B cell (primary cell): ENCODE data around the gene PPP1R8.
"Not testable (repeated sequence)": the region's sequence is repeated elsewhere in the genome, so short reads cannot be mapped to it uniquely, and the experiment has no call there.

Source experiments
- EZH2 ChIP-seq: IDR thresholded peaks from 2 replicates; pipeline ENCODE4 v1.6.1; 2012; ENCODE audit warnings: borderline replicate concordance, low read depth, mild to moderate bottlenecking, moderate library complexity, low read length; ENCODE audit not compliant: insufficient read depth, poor library complexity, severe bottlenecking
- TF ChIP-seq, protein P1 (sequence below): fragments of 200-600 bp; IDR thresholded peaks from one replicate; pipeline ENCODE4 v1.8.0; 2022; ENCODE audit warnings: antibody characterized with exemption, mild to moderate bottlenecking

- TF ChIP-seq, protein P1, sequence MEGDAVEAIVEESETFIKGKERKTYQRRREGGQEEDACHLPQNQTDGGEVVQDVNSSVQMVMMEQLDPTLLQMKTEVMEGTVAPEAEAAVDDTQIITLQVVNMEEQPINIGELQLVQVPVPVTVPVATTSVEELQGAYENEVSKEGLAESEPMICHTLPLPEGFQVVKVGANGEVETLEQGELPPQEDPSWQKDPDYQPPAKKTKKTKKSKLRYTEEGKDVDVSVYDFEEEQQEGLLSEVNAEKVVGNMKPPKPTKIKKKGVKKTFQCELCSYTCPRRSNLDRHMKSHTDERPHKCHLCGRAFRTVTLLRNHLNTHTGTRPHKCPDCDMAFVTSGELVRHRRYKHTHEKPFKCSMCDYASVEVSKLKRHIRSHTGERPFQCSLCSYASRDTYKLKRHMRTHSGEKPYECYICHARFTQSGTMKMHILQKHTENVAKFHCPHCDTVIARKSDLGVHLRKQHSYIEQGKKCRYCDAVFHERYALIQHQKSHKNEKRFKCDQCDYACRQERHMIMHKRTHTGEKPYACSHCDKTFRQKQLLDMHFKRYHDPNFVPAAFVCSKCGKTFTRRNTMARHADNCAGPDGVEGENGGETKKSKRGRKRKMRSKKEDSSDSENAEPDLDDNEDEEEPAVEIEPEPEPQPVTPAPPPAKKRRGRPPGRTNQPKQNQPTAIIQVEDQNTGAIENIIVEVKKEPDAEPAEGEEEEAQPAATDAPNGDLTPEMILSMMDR: not testable (repeated sequence)
- not testable (repeated sequence) for TF ChIP-seq EZH2
These were observed 22.5 kb upstream of the PPP1R8 start for GRCh38 chr1:27808131-27808530.
